22Rv1 (cell line): ENCODE results near the gene IFNL2.

Experiments used
- H3K27ac ChIP-seq: fragments of 450-650 bp; 2 replicates; pipeline ENCODE4 v1.5.1; 2017
- CTCF ChIP-seq: fragments of 450-650 bp; IDR thresholded peaks from 2 replicates; pipeline ENCODE4 v1.5.1; 2017; ENCODE audit warnings: mild to moderate bottlenecking
- ZFX ChIP-seq: fragments of 450-650 bp; IDR thresholded peaks from 2 replicates; pipeline ENCODE4 v1.6.1; 2017; ENCODE audit warnings: antibody characterized with exemption, borderline replicate concordance

The IFNL2 gene

GRCh38 chr19:39248806-39249205 is 19.4 kb upstream of the IFNL2 start, which contains the start of gene IFNL4:
Gene IFNL4 (minus strand): TSS chr19:39248856.
- TF ChIP-seq CTCF: no peak
- TF ChIP-seq ZFX: no peak

GRCh38 chr19:39251081-39251480 is 17.1 kb upstream of the IFNL2 start:
- no peak for TF ChIP-seq CTCF
- TF ChIP-seq ZFX: no peak
- H3K27ac ChIP-seq: no peak overlapping the region

More at GRCh38 chr19:39248806-39249205, 19.4 kb upstream of the IFNL2 start, which contains the start of gene IFNL4:
- H3K27ac ChIP-seq: no peak within 1 kb of the TSS

GRCh38 chr19:39251846-39252245 is 16.4 kb upstream of the IFNL2 start:
- TF ChIP-seq ZFX: no peak
- TF ChIP-seq CTCF: no peak
- H3K27ac ChIP-seq: no peak overlapping the region

- H3K27ac ChIP-seq: no peak overlapping the region
- no peak for TF ChIP-seq ZFX
- TF ChIP-seq CTCF: no peak
Measured at GRCh38 chr19:39252458-39252857, 15.7 kb upstream of the IFNL2 start.

- H3K27ac ChIP-seq: no peak overlapping the region
Measured at GRCh38 chr19:39253374-39254149, 14.6 kb upstream of the IFNL2 start.

GRCh38 chr19:39254531-39255345 is 13.5 kb upstream of the IFNL2 start:
- TF ChIP-seq CTCF (no peak), ZFX (no peak)
- H3K27ac ChIP-seq: no peak overlapping the region

More at GRCh38 chr19:39253374-39254149, 14.6 kb upstream of the IFNL2 start:
- TF ChIP-seq CTCF (no peak), ZFX (no peak)
